Measurements from ENCODE around the gene GRIN1. TPM values are rescaled to one million over a fixed set of nuclear protein-coding genes. Genes with fewer than 3 reads are reported as not detected.

GRIN1 gene
- total and polyA plus RNA-seq, 10 of the 15 experiments (the other 5 are each of a cell fraction or from before 2014, with no cell fraction given), result 0.05 to 0.10 (median 0.06) TPM; not detected in 6

DNA sequence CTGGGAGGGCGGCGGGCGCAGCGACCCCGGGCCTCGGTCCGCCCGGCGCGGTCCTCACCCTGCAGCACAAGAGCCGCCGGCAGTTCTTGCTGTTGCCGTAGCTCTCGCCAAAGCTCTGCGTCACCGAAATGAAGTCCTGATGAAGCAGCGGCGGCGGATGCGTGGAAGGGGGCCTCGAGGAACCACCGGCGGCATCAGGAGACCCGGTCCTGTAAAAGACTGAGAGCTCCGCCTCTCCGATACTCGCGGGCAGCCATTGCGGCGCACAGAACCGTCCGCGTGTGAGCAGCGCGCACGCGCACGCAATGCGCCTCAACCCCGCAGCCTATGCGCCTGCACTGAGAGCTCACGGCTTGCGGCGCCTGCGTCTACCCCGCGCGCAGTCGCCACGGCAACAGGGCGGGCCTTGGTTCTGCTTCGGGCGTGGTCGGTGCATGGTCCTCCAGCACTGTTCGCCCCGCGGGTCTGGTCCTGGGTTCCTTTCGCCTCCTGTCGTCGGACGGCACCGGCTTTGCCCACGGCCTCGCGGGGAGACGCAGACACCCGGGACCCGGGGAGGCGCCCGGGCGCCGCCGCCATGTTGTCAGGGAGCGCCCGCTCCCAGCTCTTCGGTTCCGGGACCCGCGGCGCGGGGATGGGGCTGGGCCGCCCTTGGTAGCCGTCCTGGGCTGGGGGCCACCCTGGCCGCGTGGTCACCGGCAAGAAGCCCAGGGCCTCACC lies 9.3 kb upstream of the GRIN1 start (continued):
- TF ChIP-seq NFIC (IDR thresholded peaks at IDR 0.05; ENCODE audit: low read depth, low read length), result no peak
- TF ChIP-seq, protein P1, sequence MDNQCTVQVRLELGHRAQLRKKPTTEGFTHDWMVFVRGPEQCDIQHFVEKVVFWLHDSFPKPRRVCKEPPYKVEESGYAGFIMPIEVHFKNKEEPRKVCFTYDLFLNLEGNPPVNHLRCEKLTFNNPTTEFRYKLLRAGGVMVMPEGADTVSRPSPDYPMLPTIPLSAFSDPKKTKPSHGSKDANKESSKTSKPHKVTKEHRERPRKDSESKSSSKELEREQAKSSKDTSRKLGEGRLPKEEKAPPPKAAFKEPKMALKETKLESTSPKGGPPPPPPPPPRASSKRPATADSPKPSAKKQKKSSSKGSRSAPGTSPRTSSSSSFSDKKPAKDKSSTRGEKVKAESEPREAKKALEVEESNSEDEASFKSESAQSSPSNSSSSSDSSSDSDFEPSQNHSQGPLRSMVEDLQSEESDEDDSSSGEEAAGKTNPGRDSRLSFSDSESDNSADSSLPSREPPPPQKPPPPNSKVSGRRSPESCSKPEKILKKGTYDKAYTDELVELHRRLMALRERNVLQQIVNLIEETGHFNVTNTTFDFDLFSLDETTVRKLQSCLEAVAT (IDR thresholded peaks at IDR 0.05), result peak; percentile 35; the same call in 1 of the 2 replicates
- TF ChIP-seq POU2F2 (IDR thresholded peaks at IDR 0.05; ENCODE audit: borderline replicate concordance, low read depth, low read length), result peak; percentile 67; the same call in 1 of the 3 replicates
- peak; percentile 90 for TF ChIP-seq SIN3A (IDR thresholded peaks at IDR 0.05; ENCODE audit: low read depth, low read length)
- TF ChIP-seq, protein P2, sequence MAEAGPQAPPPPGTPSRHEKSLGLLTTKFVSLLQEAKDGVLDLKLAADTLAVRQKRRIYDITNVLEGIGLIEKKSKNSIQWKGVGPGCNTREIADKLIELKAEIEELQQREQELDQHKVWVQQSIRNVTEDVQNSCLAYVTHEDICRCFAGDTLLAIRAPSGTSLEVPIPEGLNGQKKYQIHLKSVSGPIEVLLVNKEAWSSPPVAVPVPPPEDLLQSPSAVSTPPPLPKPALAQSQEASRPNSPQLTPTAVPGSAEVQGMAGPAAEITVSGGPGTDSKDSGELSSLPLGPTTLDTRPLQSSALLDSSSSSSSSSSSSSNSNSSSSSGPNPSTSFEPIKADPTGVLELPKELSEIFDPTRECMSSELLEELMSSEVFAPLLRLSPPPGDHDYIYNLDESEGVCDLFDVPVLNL (IDR thresholded peaks at IDR 0.05; ENCODE audit: low read depth, low read length), result no peak
- 0 out of 2 replicates have a peak, but pooled peaks have one; percentile 18 for TF ChIP-seq ZNF217 (IDR thresholded peaks at IDR 0.05)
- peak; percentile 93 for TF ChIP-seq YY1 (IDR thresholded peaks at IDR 0.05; ENCODE audit: low read depth, low read length)
- TF ChIP-seq IKZF2 (IDR thresholded peaks at IDR 0.05), result no peak
- peak; percentile 67 for TF ChIP-seq SMAD5 (IDR thresholded peaks at IDR 0.05; ENCODE audit: low read depth)
- no peak for TF ChIP-seq RUNX3 (IDR thresholded peaks at IDR 0.05; ENCODE audit: low read length)
- no peak; the same call in 1 of the 2 replicates for TF ChIP-seq ZNF24 (IDR thresholded peaks at IDR 0.05)
- no peak for TF ChIP-seq ZNF274 (IDR thresholded peaks at IDR 0.05; ENCODE audit: insufficient read depth, insufficient read length)
- TF ChIP-seq NBN (IDR thresholded peaks at IDR 0.05), result peak; percentile 48
- TF ChIP-seq NR2F1 (conservative IDR thresholded peaks at IDR 0.05), result no peak
- TF ChIP-seq HDGF (IDR thresholded peaks at IDR 0.05), result peak; percentile 66
- no peak for TF ChIP-seq CHD4 (IDR thresholded peaks at IDR 0.05)
- TF ChIP-seq RAD21 (IDR thresholded peaks at IDR 0.05; ENCODE audit: insufficient read depth, low read depth, low read length), result no peak
- TF ChIP-seq TARDBP (IDR thresholded peaks at IDR 0.05; ENCODE audit: borderline replicate concordance), result no peak
- peak; percentile 54 for TF ChIP-seq HCFC1 (IDR thresholded peaks at IDR 0.05; ENCODE audit: low read length)
- peak; percentile 50; the same call in 1 of the 2 replicates for TF ChIP-seq NFYB (IDR thresholded peaks at IDR 0.05; ENCODE audit: insufficient read depth, low read depth, low read length)
- peak; percentile 36; the same call in 1 of the 2 replicates for TF ChIP-seq CREB1 (IDR thresholded peaks at IDR 0.05; ENCODE audit: low read depth)
- no peak for TF ChIP-seq CEBPB (IDR thresholded peaks at IDR 0.05; ENCODE audit: borderline replicate concordance in 1 of 2, low read depth in 2 of 2, low read length in 2 of 2)
- peak; percentile 52 for TF ChIP-seq RELA (IDR thresholded peaks at IDR 0.05; ENCODE audit: borderline replicate concordance, partially characterized antibody)
- TF ChIP-seq SUPT20H (IDR thresholded peaks at IDR 0.05; ENCODE audit: borderline replicate concordance, control insufficient read depth, low read depth, low read length), result no peak
- no peak for TF ChIP-seq FOS (IDR thresholded peaks at IDR 0.05; ENCODE audit: borderline replicate concordance, extremely low read depth, insufficient read length)
- TF ChIP-seq NRF1 (conservative IDR thresholded peaks at IDR 0.05; ENCODE audit: low read depth, low read length), result peak; percentile 90
- peak; percentile 62; the same call in 1 of the 2 replicates for TF ChIP-seq POLR2AphosphoS5 (IDR thresholded peaks at IDR 0.05; ENCODE audit: low read length)
- TF ChIP-seq CHD2 (IDR thresholded peaks at IDR 0.05; ENCODE audit: borderline replicate concordance, low read depth, low read length), result 0 out of 2 replicates have a peak, but pooled peaks have one; percentile 45
- no peak for TF ChIP-seq ZSCAN29 (IDR thresholded peaks at IDR 0.05)
- TF ChIP-seq, protein P3, sequence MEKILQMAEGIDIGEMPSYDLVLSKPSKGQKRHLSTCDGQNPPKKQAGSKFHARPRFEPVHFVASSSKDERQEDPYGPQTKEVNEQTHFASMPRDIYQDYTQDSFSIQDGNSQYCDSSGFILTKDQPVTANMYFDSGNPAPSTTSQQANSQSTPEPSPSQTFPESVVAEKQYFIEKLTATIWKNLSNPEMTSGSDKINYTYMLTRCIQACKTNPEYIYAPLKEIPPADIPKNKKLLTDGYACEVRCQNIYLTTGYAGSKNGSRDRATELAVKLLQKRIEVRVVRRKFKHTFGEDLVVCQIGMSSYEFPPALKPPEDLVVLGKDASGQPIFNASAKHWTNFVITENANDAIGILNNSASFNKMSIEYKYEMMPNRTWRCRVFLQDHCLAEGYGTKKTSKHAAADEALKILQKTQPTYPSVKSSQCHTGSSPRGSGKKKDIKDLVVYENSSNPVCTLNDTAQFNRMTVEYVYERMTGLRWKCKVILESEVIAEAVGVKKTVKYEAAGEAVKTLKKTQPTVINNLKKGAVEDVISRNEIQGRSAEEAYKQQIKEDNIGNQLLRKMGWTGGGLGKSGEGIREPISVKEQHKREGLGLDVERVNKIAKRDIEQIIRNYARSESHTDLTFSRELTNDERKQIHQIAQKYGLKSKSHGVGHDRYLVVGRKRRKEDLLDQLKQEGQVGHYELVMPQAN (conservative IDR thresholded peaks at IDR 0.05), result no peak; the same call in none of the 2 replicates
